HG02678 (cell line): ENCODE measurements around the gene LYPD8.
"Not testable (repeated sequence)": the region's sequence is repeated elsewhere in the genome, so short reads cannot be mapped to it uniquely, and the experiment has no call there.

Source experiments
- ATAC-seq: cut with Tn5 transposase; IDR thresholded peaks from one replicate; pipeline ENCODE4 v1.9.1; 2021; ENCODE audit warnings: mild to moderate bottlenecking, moderate library complexity; ENCODE audit not compliant: unreplicated experiment

Gene LYPD8, protein sequence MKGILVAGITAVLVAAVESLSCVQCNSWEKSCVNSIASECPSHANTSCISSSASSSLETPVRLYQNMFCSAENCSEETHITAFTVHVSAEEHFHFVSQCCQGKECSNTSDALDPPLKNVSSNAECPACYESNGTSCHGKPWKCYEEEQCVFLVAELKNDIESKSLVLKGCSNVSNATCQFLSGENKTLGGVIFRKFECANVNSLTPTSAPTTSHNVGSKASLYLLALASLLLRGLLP

GRCh38 chr1:248755517-248755916, at the start of gene LYPD8:
TSS of gene LYPD8 (minus strand) at chr1:248755759. CDS start at chr1:248751081, 4,678 bp downstream.
- no peak for ATAC-seq

GRCh38 chr1:248804771-248805681, 49.5 kb upstream of the LYPD8 start:
- peak; percentile 86 for ATAC-seq

DNA sequence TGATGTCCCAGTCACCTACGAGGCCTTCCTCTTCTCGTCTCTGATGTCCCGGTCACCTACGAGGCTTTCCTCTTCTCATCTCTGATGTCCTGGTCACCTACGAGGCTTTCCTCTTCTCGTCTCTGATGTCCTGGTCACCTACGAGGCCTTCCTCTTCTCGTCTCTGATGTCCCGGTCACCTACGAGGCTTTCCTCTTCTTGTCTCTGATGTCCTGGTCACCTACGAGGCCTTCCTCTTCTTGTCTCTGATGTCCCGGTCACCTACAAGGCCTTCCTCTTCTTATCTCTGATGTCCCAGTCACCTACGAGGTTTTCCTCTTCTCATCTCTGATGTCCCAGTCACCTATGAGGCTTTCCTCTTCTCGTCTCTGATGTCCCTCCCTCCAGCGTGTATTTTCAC, 47.9 kb upstream of the LYPD8 start:
- ATAC-seq, result not testable (repeated sequence)

DNA sequence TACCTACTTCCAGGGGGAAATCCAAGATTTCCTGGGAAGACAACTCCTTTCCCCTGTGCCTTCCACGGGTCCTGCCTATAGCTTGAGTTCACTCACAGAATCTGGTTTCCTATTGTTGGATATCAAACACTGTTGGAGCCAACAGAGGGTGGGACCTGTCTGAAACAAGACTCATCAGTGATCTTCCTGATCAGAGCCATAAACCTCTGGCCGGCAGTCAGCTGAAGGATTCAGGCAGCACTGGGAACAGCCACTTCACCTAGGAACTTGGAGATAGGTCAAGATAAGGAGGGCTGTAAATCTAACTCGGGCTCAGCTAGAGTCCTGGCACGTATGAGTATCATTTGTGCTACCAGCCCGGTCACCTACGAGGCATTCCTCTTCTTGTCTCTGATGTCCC, 46.9 kb upstream of the LYPD8 start:
- no peak for ATAC-seq

GRCh38 chr1:248800459-248800858, 44.9 kb upstream of the LYPD8 start:
- ATAC-seq, result no peak

DNA sequence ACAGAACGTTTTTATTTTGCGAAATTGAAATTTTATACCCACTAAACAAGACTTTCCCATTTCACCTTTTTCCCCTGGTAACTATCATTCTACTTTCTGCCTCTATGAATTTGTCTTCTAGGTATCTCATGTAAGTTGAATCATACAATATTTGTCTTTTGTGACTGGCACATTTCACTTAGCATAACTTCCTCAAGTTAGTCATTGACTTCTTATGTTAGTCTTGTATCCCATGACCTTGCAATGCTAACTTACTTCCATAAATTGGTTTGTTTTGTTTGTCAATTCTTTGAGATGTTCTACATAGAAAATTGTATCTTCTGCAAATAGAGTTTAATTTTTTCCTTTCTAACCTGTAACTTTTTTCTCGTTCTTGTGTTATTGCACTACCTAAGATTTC, 43.2 kb upstream of the LYPD8 start:
- ATAC-seq, result no peak

GRCh38 chr1:248794663-248795062, 39.1 kb upstream of the LYPD8 start:
- ATAC-seq, result not testable (repeated sequence)

DNA sequence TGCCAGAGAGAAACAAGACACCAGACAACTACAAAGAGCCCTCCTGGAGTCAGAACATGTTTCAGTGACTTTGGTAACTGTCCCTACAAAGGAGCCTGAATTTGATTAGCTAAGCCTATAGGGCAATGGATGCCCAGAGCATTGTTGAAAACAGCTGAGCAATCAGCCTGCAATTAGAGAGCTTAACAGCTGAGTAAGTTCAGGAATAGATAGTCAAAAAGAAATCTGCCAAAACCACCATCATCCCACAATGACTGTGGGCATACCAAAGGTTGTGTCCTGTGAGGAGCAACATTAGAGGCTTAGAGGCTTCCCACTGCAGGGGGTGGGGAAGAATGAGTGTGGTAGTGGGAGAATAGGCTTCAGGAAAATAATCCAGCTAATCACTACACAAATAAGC, 38.0 kb upstream of the LYPD8 start:
- ATAC-seq, result peak; percentile 92

GRCh38 chr1:248792342-248792741, 36.8 kb upstream of the LYPD8 start:
- ATAC-seq, result peak; percentile 43

- ATAC-seq, result no peak
These were observed 35.5 kb upstream of the LYPD8 start for GRCh38 chr1:248791010-248791409.

- ATAC-seq, result no peak
These were observed 34.9 kb upstream of the LYPD8 start for GRCh38 chr1:248790456-248790855.

- not testable (repeated sequence) for ATAC-seq
These were observed 33.8 kb upstream of the LYPD8 start for GRCh38 chr1:248789337-248789736.

GRCh38 chr1:248788327-248788726, 32.8 kb upstream of the LYPD8 start:
- no peak for ATAC-seq

GRCh38 chr1:248787430-248787829, 31.9 kb upstream of the LYPD8 start:
- ATAC-seq, result no peak

GRCh38 chr1:248786156-248786555, 30.6 kb upstream of the LYPD8 start:
- peak; percentile 69 for ATAC-seq

DNA sequence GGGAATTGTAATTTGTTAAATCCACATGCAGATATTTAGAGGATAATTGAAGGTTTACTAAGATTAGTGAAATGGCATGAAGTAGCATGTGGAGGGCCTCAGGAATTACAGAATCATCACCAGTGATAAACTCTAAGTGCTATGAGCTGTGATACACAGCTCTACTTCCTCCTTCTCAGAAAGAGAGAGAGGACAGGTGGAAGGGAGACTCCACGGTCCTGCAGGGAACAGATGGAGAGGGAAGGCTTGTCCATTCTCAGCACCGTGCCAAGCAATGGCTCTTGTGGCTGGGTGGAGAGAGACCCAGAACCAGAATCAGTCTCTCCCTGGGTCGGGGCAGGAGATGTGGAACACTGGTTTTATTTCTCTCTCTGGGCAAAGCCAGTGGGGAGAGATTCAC, 27.8 kb upstream of the LYPD8 start:
- no peak for ATAC-seq

- ATAC-seq, result no peak
These were observed 27.0 kb upstream of the LYPD8 start for GRCh38 chr1:248782416-248783141.

GRCh38 chr1:248779350-248779749, 23.8 kb upstream of the LYPD8 start:
- ATAC-seq, result no peak

DNA sequence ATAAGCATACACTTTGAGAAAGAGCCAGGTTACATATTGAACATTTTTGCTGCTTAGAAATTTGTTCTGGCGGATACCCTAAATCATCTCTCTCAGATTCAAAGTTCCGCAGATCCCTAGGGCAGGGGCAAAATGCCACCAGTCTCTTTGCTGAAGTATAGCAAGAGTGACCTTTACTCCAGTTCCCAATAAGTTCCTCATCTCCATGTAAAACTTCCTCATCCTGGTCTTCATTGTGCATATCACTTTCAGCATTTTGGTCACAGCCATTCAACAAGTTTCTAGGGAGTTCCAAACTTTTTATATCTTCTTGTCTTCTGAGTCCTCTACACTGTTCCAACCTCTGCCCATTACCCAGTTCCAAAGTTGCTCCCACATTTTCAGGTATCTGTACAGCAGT, 23.3 kb upstream of the LYPD8 start:
- no peak for ATAC-seq

GRCh38 chr1:248776991-248777390, 21.4 kb upstream of the LYPD8 start:
- no peak for ATAC-seq

DNA sequence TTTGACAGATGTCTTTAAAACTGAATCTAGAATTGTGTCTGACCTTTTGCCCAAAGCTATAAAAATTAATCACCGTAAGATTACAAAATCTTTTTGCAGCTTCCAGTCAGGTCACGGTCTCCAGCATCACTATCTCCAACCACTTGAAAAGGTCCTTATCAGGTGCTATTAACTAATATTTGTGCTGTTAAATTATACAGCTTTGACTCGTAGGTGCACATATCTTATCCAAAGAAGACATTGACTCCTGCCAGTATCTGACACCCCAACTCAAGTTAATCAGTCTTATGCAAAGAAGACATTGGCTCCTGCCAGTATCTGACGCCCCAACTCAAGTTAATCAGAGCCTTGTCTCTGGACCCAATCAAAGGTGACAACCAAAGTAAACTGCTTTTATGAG, 19.9 kb upstream of the LYPD8 start:
- ATAC-seq, result no peak

- no peak for ATAC-seq
These were observed 4.1 kb upstream of the LYPD8 start for GRCh38 chr1:248759644-248760043.
